ENCODE results near the gene ACSL5.
"Not testable (repeated sequence)": the region's sequence is repeated elsewhere in the genome, so short reads cannot be mapped to it uniquely, and the experiment has no call there.

The ACSL5 gene

GRCh38 chr10:112376396-112376790 is 2.5 kb downstream of the ACSL5 start:
- ATAC-seq (peak; percentile 20), DNase-seq (peak; percentile 18)

DNA sequence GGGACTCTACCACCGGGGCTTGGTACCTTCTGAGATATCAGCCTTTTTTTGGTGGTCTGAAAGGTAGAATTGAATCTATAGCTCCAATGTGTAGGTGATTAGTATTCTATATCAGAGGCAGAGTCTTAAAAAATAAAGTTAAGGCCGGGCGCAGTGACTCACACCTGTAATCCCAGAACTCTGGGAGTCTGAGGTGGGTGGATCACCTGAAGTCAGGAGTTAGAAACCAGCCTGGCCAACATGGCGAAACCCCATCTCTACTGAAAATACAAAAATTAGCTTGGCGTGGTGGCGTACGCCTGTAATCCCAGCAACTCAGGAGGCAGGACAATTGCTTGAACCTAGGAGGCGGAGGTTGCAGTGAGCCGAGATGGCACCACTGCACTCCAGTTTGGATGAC is 3.2 kb downstream of the ACSL5 start:
- ATAC-seq, DNase-seq: not testable (repeated sequence)

- DNase-seq (no peak), ATAC-seq (peak; percentile 25)
Measured at GRCh38 chr10:112379635-112380296, 5.8 kb downstream of the ACSL5 start.

DNA sequence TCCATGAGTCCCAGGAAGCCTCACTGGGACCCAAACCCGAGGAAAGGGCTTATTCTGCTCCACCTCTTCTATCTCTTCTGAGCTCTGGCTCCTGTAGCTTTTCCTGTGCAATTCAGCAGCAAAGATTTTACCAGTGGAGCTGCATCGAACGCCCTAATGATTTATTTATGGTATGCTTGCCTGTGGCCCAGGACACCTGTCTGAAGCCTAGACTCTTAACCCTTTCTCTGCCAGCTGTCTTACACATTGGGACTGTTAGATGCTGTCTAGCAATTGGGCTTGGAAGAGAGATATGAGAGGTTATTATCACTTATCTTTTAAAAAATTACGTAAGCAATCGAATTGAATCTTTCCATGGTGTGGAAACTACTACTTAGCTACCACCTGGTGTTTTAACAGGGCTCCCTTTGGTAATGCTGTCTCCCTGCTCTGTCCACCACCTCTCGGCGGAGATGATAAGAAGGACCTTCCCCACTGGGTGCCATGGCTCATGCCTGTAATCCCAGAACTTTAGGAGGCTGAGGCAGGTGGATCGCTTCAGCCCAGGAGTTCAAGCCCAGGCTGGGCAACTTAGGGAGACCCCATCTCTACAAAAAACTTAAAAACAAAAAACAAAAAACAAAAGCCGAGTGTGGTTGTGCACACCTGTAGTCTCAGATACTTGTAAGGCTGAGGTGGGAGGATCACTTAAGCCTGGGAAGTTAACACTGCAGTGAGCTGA is 8.8 kb downstream of the ACSL5 start:
- DNase-seq (no peak), ATAC-seq (no peak)

GRCh38 chr10:112383325-112383724 is 9.4 kb downstream of the ACSL5 start:
- peak; percentile 84 for ATAC-seq
- peak; percentile 42 for DNase-seq

- DNase-seq (no peak), ATAC-seq (no peak)
Measured at GRCh38 chr10:112384141-112384540, 10.2 kb downstream of the ACSL5 start.

GRCh38 chr10:112385201-112385600 is 11.3 kb downstream of the ACSL5 start:
- ATAC-seq = no peak

DNA sequence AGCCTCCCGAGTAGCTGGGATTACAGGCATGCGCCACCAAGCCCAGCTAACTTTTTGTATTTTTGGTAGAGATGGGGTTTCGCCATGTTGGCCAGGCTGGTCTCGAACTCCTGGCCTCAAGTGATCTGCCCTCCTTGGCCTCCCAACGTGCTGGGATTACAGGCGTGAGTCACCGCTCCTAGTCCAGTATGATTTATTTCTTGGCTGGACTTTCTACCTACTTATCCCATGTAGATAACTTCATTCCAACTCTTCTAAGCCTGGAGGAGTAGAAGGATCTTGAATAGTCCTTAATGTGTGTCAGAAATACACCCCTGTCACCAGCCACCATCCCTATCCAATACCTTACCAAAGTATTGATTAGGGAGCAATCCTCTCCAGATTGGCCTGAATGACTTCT is 14.1 kb downstream of the ACSL5 start:
- not testable (repeated sequence) for ATAC-seq, DNase-seq

More at GRCh38 chr10:112385201-112385600, 11.3 kb downstream of the ACSL5 start:
- DNase-seq = no peak

- ATAC-seq (no peak), DNase-seq (no peak)
Measured at GRCh38 chr10:112388548-112388947, 14.6 kb downstream of the ACSL5 start.

DNA sequence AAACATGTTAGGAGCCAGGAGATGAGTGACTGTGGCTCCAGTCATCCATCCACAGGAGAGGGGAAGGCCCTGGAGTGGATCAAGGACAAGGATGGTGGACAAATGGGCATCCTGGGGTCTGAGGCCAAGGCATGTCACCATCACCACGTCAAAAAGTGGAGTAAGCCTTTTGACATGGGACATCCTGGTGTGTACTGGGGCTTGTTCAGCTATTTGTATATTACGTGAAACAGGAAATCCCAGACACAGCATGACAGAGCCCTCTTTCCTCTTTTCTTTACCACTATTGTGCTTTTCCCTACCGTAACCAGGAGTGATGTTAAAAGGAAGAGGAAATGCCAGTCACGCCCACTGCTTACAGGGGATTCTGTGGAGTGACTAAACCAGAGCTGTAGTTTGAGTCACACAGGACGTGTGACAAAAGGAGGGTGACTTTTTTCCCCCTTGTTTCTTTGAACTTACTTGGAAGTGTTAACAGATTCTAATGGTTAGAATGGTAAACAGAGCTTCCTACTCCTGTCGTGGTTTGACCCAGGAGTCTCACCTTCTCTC is 15.4 kb downstream of the ACSL5 start:
- peak; percentile 66 for DNase-seq
- peak; percentile 94 for ATAC-seq

GRCh38 chr10:112390125-112390703 is 16.3 kb downstream of the ACSL5 start:
- ATAC-seq = no peak
- DNase-seq = no peak

GRCh38 chr10:112393341-112393740 is 19.4 kb downstream of the ACSL5 start:
- no peak for DNase-seq
- ATAC-seq = no peak

DNA sequence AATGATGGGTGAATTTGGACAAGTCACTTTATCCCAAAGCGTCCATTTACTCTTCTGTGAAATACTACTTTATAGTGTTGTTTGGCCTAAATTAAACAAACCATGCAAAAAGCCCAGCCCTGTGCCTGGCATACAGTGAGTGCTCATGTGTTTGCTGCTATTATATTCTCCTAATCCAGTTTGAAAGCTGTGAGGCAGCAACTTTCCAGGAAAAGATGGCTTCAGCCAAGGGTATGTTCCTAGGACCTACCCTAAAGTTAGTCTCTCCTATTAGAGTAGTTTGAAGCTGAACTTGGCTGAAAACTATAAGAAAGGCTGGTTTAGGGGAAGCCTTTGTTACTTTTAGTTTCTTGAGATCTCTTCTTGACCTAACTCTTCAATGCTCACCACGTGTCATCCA is 19.9 kb downstream of the ACSL5 start:
- ATAC-seq (no peak), DNase-seq (no peak)

- ATAC-seq (no peak), DNase-seq (no peak)
Measured at GRCh38 chr10:112394475-112394875, 20.6 kb downstream of the ACSL5 start.

GRCh38 chr10:112395809-112396530 is 22.1 kb downstream of the ACSL5 start:
- no peak for DNase-seq
- ATAC-seq = no peak

- ATAC-seq (no peak), DNase-seq (no peak)
Measured at GRCh38 chr10:112397592-112397991, 23.7 kb downstream of the ACSL5 start.

GRCh38 chr10:112402917-112403316 is 29.0 kb downstream of the ACSL5 start:
- no peak for ATAC-seq

GRCh38 chr10:112404617-112405016 is 30.7 kb downstream of the ACSL5 start:
- ATAC-seq (no peak), DNase-seq (no peak)

More at GRCh38 chr10:112402917-112403316, 29.0 kb downstream of the ACSL5 start:
- DNase-seq = no peak

DNA sequence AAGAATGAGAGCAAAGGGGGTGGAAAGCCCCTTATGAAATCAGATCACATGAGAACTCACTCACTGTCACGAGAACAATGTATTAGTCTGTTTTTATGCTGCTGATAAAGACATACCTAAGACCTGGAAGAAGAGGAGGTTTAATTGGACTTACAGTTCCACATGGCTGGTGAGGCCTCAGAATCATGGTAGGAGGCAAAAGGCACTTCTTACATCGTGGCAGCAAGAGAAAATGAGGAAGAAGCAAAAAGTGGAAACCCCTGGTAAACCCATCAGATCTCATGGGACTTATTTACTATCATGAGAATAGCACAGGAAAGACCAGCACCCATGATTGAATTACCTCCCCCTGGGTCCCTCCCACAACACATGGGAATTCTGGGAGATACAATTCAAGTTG is 32.9 kb downstream of the ACSL5 start:
- not testable (repeated sequence) for DNase-seq, ATAC-seq

DNA sequence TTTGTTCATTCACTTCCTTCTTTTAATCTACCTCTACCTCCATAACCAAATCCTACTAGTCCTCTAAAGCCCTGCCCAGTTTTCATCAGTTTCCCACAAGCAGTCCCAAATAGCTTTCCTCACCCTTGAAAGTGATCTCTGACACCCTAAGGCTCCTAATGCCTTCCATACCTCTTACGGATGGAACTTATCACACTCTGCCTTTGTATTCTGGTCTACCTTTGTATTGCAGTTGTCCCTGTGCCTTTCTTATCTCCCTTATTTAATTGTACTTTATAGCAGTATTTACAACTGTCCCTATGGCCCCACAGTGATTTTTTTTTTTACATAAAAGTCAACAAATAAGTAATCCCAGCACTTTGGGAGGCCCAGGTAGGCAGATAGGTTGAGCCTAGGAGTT is 33.8 kb downstream of the ACSL5 start:
- DNase-seq (no peak), ATAC-seq (no peak)

DNA sequence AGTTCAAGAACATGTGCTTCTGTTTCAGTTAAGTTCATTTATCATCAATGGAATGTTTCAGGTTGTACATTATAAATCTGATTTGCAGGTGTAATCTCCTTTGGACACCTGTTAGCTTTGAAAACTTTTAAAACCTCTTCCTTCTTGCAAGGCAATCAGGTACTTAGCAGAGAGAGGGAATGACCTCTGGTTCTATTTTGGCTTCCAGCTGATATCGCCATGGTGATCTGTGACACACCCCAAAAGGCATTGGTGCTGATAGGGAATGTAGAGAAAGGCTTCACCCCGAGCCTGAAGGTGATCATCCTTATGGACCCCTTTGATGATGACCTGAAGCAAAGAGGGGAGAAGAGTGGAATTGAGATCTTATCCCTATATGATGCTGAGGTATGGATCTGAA is 35.4 kb downstream of the ACSL5 start:
- ATAC-seq = no peak
- no peak for DNase-seq

DNA sequence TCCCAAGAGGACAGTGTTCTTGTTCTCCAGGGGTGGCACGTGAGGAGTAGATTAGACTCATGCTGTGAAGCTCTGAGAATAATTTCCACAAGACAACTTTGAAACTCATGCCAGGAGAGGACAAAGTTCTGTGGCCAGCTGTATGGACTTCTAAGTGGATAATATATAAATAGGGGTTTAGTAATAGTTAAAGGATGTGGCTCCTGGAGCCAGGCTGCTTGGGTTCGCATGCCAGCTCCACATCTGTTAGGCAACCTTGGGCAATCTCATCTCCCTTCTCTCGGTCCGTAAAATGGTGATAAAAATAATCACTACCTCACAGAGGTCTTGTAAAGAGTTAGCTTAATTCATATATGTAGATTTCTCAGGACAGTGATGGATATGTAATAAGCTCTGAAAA is 35.8 kb downstream of the ACSL5 start:
- DNase-seq = no peak
- ATAC-seq = no peak
